MM.1S (cell line): Measurements from ENCODE around the gene TMPRSS3.

Experiments
- DNase-seq: peaks from one replicate; pipeline ENCODE4 v3.0.0-alpha.2; 2015
- H2AFZ ChIP-seq: fragments of 300-600 bp; sonication (generic); 2 replicates; pipeline ENCODE4 v1.6.0; 2016; ENCODE audit warnings: antibody characterized with exemption, low read length
- H3F3A ChIP-seq: fragments of 300-600 bp; sonication (generic); 2 replicates; pipeline ENCODE4 v1.6.1; 2016; ENCODE audit warnings: mild to moderate bottlenecking, antibody characterized with exemption, low read length, moderate library complexity, mixed read lengths; ENCODE audit not compliant: insufficient read depth
- H3K27ac ChIP-seq: fragments of 300-600 bp; sonication (generic); 2 replicates; pipeline ENCODE4 v1.5.1; 2016; ENCODE audit warnings: mild to moderate bottlenecking, low read length
- H3K27me3 ChIP-seq: fragments of 300-600 bp; sonication (generic); replicated peaks from 2 replicates; pipeline ENCODE4 v1.6.0; 2016; ENCODE audit warnings: low read length; ENCODE audit not compliant: insufficient read depth
- H3K36me3 ChIP-seq: fragments of 300-600 bp; sonication (generic); replicated peaks from 2 replicates; pipeline ENCODE4 v1.6.1; 2016; ENCODE audit warnings: mild to moderate bottlenecking, low read length, mixed read lengths; ENCODE audit not compliant: insufficient read depth
- H3K4me1 ChIP-seq: fragments of 300-600 bp; sonication (generic); 2 replicates; pipeline ENCODE4 v1.6.1; 2016; ENCODE audit warnings: low read length, mixed read lengths
- H3K4me2 ChIP-seq: fragments of 300-600 bp; sonication (generic); 2 replicates; pipeline ENCODE4 v1.6.0; 2016; ENCODE audit warnings: low read depth, low read length
- H3K4me3 ChIP-seq: fragments of 300-600 bp; sonication (generic); 2 replicates; pipeline ENCODE4 v1.5.1; 2016; ENCODE audit warnings: low read length, mixed read lengths
- H3K79me2 ChIP-seq: fragments of 300-600 bp; sonication (generic); 2 replicates; pipeline ENCODE4 v1.6.1; 2016; ENCODE audit warnings: mixed run types, low read length, mixed read lengths
- H3K9ac ChIP-seq: fragments of 300-600 bp; sonication (generic); 2 replicates; pipeline ENCODE4 v1.6.1; 2016; ENCODE audit warnings: low read length, mixed read lengths
- H3K9me2 ChIP-seq: fragments of 300-600 bp; sonication (generic); replicated peaks from 2 replicates; pipeline ENCODE4 v1.6.1; 2016; ENCODE audit warnings: mild to moderate bottlenecking, low read length, mixed read lengths; ENCODE audit not compliant: insufficient read depth
- H3K9me3 ChIP-seq: fragments of 300-600 bp; sonication (generic); replicated peaks from 2 replicates; pipeline ENCODE4 v1.6.1; 2016; ENCODE audit warnings: mild to moderate bottlenecking, low read length, mixed read lengths; ENCODE audit not compliant: insufficient read depth
- H4K20me1 ChIP-seq: fragments of 300-600 bp; sonication (generic); 2 replicates; pipeline ENCODE4 v1.6.1; 2016; ENCODE audit warnings: mild to moderate bottlenecking, low read length, moderate library complexity, mixed read lengths; ENCODE audit not compliant: insufficient read depth
- CTCF ChIP-seq: fragments of 300-600 bp; sonication (generic); IDR thresholded peaks from 2 replicates; pipeline ENCODE4 v1.5.1; 2016; ENCODE audit warnings: antibody characterized with exemption, low read length, mixed read lengths
- EZH2 ChIP-seq: fragments of 300-600 bp; sonication (generic); optimal IDR thresholded peaks from 2 replicates; pipeline ENCODE3; 2017; ENCODE audit warnings: low read depth, mild to moderate bottlenecking, antibody characterized with exemption, low read length, mixed read lengths
- EZH2phosphoT487 ChIP-seq: fragments of 300-600 bp; sonication (generic); IDR thresholded peaks from 2 replicates; pipeline ENCODE4 v1.6.1; 2018; ENCODE audit warnings: antibody characterized with exemption, low read length

The TMPRSS3 gene

GRCh38 chr21:42426876-42427480 lies 31.1 kb upstream of the TMPRSS3 start:
- TF ChIP-seq EZH2, result no peak
- TF ChIP-seq EZH2phosphoT487, result no peak
- TF ChIP-seq CTCF, result no peak
- H3K4me3 ChIP-seq, result no peak overlapping the region
- H3K79me2 ChIP-seq, result no peaks in the 10 kb centered on the region
- H3K9me2 ChIP-seq, result no peaks in the 10 kb centered on the region
- H2AFZ ChIP-seq, result no peak overlapping the region
- no peak for DNase-seq
- no peaks in the 10 kb centered on the region for H3K36me3 ChIP-seq
- no peak overlapping the region for H3K4me2 ChIP-seq
- no peaks in the 10 kb centered on the region for H3F3A ChIP-seq
- no peak overlapping the region for H3K9ac ChIP-seq
- no peaks in the 10 kb centered on the region for H4K20me1 ChIP-seq
- no peaks in the 10 kb centered on the region for H3K9me3 ChIP-seq
- no peak overlapping the region for H3K27ac ChIP-seq
- H3K4me1 ChIP-seq, result no peaks in the 10 kb centered on the region
- H3K27me3 ChIP-seq, result peaks cover 100% of the 10 kb centered on the region

- H4K20me1 ChIP-seq, result no peaks in the 10 kb centered on the region
- DNase-seq, result no peak
- H3K9me2 ChIP-seq, result no peaks in the 10 kb centered on the region
- no peaks in the 10 kb centered on the region for H3F3A ChIP-seq
- H3K9me3 ChIP-seq, result no peaks in the 10 kb centered on the region
- no peak overlapping the region for H3K9ac ChIP-seq
- H2AFZ ChIP-seq, result no peak overlapping the region
- H3K4me2 ChIP-seq, result no peak overlapping the region
- H3K27me3 ChIP-seq, result peaks cover 100% of the 10 kb centered on the region
- no peak overlapping the region for H3K27ac ChIP-seq
- H3K79me2 ChIP-seq, result no peaks in the 10 kb centered on the region
- no peaks in the 10 kb centered on the region for H3K4me1 ChIP-seq
- H3K4me3 ChIP-seq, result no peak overlapping the region
- no peaks in the 10 kb centered on the region for H3K36me3 ChIP-seq
- TF ChIP-seq EZH2 (no peak), CTCF (no peak), EZH2phosphoT487 (no peak)
Observed at GRCh38 chr21:42426424-42426823, 30.6 kb upstream of the TMPRSS3 start.

GRCh38 chr21:42425591-42425990 lies 29.7 kb upstream of the TMPRSS3 start:
- Histone ChIP-seq H3K4me2 (no peak overlapping the region), H3K79me2 (no peaks in the 10 kb centered on the region), H4K20me1 (no peaks in the 10 kb centered on the region), H3K9me3 (no peaks in the 10 kb centered on the region), H3K9ac (no peak overlapping the region), H3K36me3 (no peaks in the 10 kb centered on the region), H3K4me1 (no peaks in the 10 kb centered on the region), H3K4me3 (no peak overlapping the region), H3F3A (no peaks in the 10 kb centered on the region), H3K27me3 (peaks cover 100% of the 10 kb centered on the region), H3K27ac (no peak overlapping the region), H2AFZ (no peak overlapping the region), H3K9me2 (no peaks in the 10 kb centered on the region)
- TF ChIP-seq CTCF (no peak), EZH2 (no peak), EZH2phosphoT487 (no peak)
- no peak for DNase-seq
